ENCODE data around the gene PRH1.

PRH1 gene

GRCh38 chr12:10842862-10843261 is 41.2 kb downstream of the PRH1 start:
- no peak overlapping the region for H3K4me3 ChIP-seq (ENCODE audit: low read depth, low read length)
- no peaks in the 10 kb centered on the region for H3K36me3 ChIP-seq (ENCODE audit: control insufficient read depth, insufficient read depth, low read length)
- H3K9me3 ChIP-seq (ENCODE audit: control insufficient read depth, insufficient read depth, low read depth, low read length), result no peaks in the 10 kb centered on the region
- H3K27ac ChIP-seq (ENCODE audit: low read depth, low read length), result no peak overlapping the region
- no peaks in the 10 kb centered on the region for H3K27me3 ChIP-seq (ENCODE audit: control insufficient read depth, insufficient read depth, low read length)
- H3K4me1 ChIP-seq (ENCODE audit: control insufficient read depth, insufficient read depth, low read length), result no peaks in the 10 kb centered on the region; the same call in 1 of the 2 replicates
- no peak overlapping the region for H3K9ac ChIP-seq (ENCODE audit: low read length)

- no peaks in the 10 kb centered on the region for H3K27me3 ChIP-seq (ENCODE audit: control insufficient read depth, insufficient read depth, low read length)
- H3K27ac ChIP-seq (ENCODE audit: low read depth, low read length), result no peak overlapping the region
- no peak overlapping the region for H3K4me3 ChIP-seq (ENCODE audit: low read depth, low read length)
- H3K9me3 ChIP-seq (ENCODE audit: control insufficient read depth, insufficient read depth, low read depth, low read length), result no peaks in the 10 kb centered on the region
- H3K4me1 ChIP-seq (ENCODE audit: control insufficient read depth, insufficient read depth, low read length), result no peaks in the 10 kb centered on the region; the same call in 1 of the 2 replicates
- no peaks in the 10 kb centered on the region for H3K36me3 ChIP-seq (ENCODE audit: control insufficient read depth, insufficient read depth, low read length)
- no peak overlapping the region for H3K9ac ChIP-seq (ENCODE audit: low read length)
Measured at GRCh38 chr12:10838461-10838860, 45.6 kb downstream of the PRH1 start.

All from HUES6 (cell line).